ENCODE results near the gene LPIN1. TPM values are rescaled to one million over a fixed set of nuclear protein-coding genes. Genes with fewer than 3 reads are reported as not detected.

Gene LPIN1
- total and polyA plus RNA-seq, 2 donors (not counting 1 experiment from before 2014, with no cell fraction given): 36.3 to 99.1 TPM

DNA sequence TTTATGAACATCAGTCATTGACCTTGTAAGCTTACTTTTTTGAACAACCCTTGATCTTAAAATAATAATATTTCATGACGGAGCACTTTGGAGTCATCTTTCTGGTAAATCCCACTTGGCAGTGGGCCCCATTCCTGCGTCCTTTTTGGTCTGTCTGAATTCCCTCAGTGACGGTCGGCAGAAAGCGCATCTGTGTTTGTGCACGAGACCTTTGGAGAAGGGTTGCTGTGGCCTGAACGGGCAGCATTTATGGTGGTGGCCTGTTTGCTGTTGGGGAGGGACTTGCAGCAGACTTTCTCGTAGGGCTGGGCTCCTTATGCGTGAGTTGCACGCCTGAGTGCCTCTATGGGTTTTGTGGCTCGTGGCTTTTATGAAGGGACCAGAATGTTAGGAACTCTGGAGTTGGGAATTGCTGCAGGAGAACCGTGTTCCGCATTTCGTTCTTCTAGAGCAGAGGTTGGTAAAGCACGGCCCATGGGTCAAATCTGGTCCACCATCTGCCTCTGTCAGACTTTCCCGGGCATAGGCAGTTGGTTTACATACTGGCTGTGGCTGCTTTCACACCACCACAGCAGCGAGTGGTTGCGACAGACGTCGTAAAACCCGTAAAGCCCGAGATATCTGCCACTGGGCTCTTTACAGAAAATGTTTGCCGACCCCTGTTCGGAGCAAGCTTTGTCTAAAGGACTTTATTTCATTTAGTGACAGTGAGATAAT lies 30.8 kb downstream of the LPIN1 start:
- Mint-ChIP-seq H3K4me1 (peaks cover 36% of the 10 kb centered on the region), H3K27ac (no peak overlapping the region), H3K9me3 (ENCODE audit: insufficient read depth) (no peaks in the 10 kb centered on the region), H3K4me3 (no peak overlapping the region), H3K27me3 (no peaks in the 10 kb centered on the region)
- Histone ChIP-seq H3K9ac (ENCODE audit: low read length) (no peak overlapping the region), H3K79me2 (ENCODE audit: control insufficient read depth, insufficient read depth, low read length) (peaks cover 6% of the 10 kb centered on the region), H2AFZ (ENCODE audit: insufficient read depth, low read depth, low read length, poor library complexity, severe bottlenecking) (no peak overlapping the region), H3K4me3 (ENCODE audit: control extremely low read depth in 1 of 5, extremely low read depth in 1 of 5, insufficient read depth in 1 of 5, low read depth in 2 of 5, low read length in 4 of 5) (no peak overlapping the region), H3K27me3 (replicated peaks in 1 of 4; ENCODE audit: control extremely low read depth in 1 of 4, control insufficient read depth in 3 of 4, insufficient read depth in 4 of 4, low read length in 3 of 4) (no peaks in the 10 kb centered on the region), H4K20me1 (ENCODE audit: control insufficient read depth, insufficient read depth, low read length, poor library complexity, severe bottlenecking) (peaks cover 2% of the 10 kb centered on the region), H3K9me3 (ENCODE audit: control extremely low read depth in 1 of 3, control insufficient read depth in 2 of 3, insufficient read depth in 1 of 3, low read length in 2 of 3) (no peaks in the 10 kb centered on the region), H3K4me1 (ENCODE audit: control insufficient read depth in 2 of 2, insufficient read depth in 2 of 2, low read length in 2 of 2) (peaks cover 18 to 28% of the 10 kb centered on the region in 2 donors), H3K36me3 (replicated peaks in 1 of 2; ENCODE audit: control extremely low read depth in 1 of 2, control insufficient read depth in 1 of 2, extremely low read depth in 1 of 2, insufficient read depth in 2 of 2, low read length in 1 of 2) (peaks cover 0 to 56% of the 10 kb centered on the region in 2 experiments), H3K27ac (ENCODE audit: low read length in 2 of 2) (no peak overlapping the region), H3K4me2 (replicated peaks; ENCODE audit: low read depth, low read length, poor library complexity, severe bottlenecking) (no peak overlapping the region)
- ATAC-seq (ENCODE audit: low read depth) (no peak), DNase-seq (no peak)
- intact Hi-C loops (cut with micrococcal nuclease): no loop called here
- 91% methylated on average over 22 of the region's 24 CpGs for WGBS (ENCODE audit: insufficient coverage)
- POLR2A ChIA-PET: interaction anchor here (0.8 to 1.6 kb wide), 2 partner anchors 30 to 84 kb away, joined by 4 read pairs; partner anchors contain the start of gene LPIN1
- no peak for TF ChIP-seq EZH2 (IDR thresholded peaks at IDR 0.05; ENCODE audit: borderline replicate concordance, insufficient read depth, low read depth, low read length, poor library complexity, severe bottlenecking)
- CTCF ChIA-PET: interaction anchor here (1.3 to 12.8 kb wide), 7 partner anchors 20 to 1230 kb away, joined by 3 to 411 read pairs (median 5); partner anchors contain the start of gene LPIN1

DNA sequence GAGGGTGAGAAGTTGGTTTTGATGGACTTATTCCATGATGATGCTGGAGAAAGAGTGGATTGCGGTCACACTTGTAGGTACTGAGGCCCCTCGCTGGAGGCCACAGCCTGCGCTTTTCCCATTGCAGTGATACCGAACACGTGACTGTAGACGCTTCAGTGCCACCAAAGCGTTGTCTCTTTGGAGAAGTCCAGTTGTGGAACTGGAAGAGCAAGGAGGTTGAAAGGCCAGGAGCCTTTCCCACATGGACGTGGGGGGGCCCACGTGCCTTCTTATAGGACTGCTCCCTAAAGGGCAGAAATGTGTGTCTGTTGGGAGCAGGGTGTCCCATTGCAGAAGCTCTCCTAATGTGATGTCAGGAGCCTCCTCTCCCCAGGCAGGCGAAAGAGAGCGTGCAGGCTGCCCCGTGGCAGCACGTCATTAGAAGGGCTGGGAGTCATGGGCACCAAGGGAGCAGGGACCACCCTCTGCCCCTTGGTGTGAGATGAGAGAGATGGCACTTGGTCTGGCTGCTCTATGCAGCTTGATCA lies 31.5 kb downstream of the LPIN1 start:
- ATAC-seq (ENCODE audit: low read depth): no peak
- DNase-seq: no peak
- WGBS (ENCODE audit: insufficient coverage): 91% methylated on average over 13 of the region's 13 CpGs
- intact Hi-C loops (cut with micrococcal nuclease): loop anchor here (2.0 kb wide), 1 partner anchor 31 kb away; the partner anchor contains the start of gene LPIN1
- peaks cover 0 to 59% of the 10 kb centered on the region in 2 experiments for H3K36me3 ChIP-seq (replicated peaks in 1 of 2; ENCODE audit: control extremely low read depth in 1 of 2, control insufficient read depth in 1 of 2, extremely low read depth in 1 of 2, insufficient read depth in 2 of 2, low read length in 1 of 2)
- H3K27me3 ChIP-seq (replicated peaks in 1 of 4; ENCODE audit: control extremely low read depth in 1 of 4, control insufficient read depth in 3 of 4, insufficient read depth in 4 of 4, low read length in 3 of 4): no peaks in the 10 kb centered on the region
- CTCF ChIA-PET: interaction anchor here (0.7 to 12.8 kb wide), 5 partner anchors 34 to 1229 kb away, joined by 3 to 411 read pairs (median 166); partner anchors contain the start of gene LPIN1
- H3K4me3 Mint-ChIP-seq: peak overlapping the region; percentile 34
- no peaks in the 10 kb centered on the region for H3K9me3 ChIP-seq (ENCODE audit: control extremely low read depth in 1 of 3, control insufficient read depth in 2 of 3, insufficient read depth in 1 of 3, low read length in 2 of 3)
- POLR2A ChIA-PET: interaction anchor here (1.2 to 1.6 kb wide), 2 partner anchors 24 to 31 kb away, joined by 3 to 4 read pairs; partner anchors contain the start of gene LPIN1
- H3K27me3 Mint-ChIP-seq: no peaks in the 10 kb centered on the region
- peak overlapping the region; percentile 74 for H3K4me2 ChIP-seq (replicated peaks; ENCODE audit: low read depth, low read length, poor library complexity, severe bottlenecking)
- TF ChIP-seq, protein P1, sequence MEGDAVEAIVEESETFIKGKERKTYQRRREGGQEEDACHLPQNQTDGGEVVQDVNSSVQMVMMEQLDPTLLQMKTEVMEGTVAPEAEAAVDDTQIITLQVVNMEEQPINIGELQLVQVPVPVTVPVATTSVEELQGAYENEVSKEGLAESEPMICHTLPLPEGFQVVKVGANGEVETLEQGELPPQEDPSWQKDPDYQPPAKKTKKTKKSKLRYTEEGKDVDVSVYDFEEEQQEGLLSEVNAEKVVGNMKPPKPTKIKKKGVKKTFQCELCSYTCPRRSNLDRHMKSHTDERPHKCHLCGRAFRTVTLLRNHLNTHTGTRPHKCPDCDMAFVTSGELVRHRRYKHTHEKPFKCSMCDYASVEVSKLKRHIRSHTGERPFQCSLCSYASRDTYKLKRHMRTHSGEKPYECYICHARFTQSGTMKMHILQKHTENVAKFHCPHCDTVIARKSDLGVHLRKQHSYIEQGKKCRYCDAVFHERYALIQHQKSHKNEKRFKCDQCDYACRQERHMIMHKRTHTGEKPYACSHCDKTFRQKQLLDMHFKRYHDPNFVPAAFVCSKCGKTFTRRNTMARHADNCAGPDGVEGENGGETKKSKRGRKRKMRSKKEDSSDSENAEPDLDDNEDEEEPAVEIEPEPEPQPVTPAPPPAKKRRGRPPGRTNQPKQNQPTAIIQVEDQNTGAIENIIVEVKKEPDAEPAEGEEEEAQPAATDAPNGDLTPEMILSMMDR (IDR thresholded peaks at IDR 0.05): no peak
- no peak for TF ChIP-seq EZH2 (IDR thresholded peaks at IDR 0.05; ENCODE audit: borderline replicate concordance, insufficient read depth, low read depth, low read length, poor library complexity, severe bottlenecking)
- no peak overlapping the region for H3K9ac ChIP-seq (ENCODE audit: low read length)
- H3K4me1 ChIP-seq (ENCODE audit: control insufficient read depth in 2 of 2, insufficient read depth in 2 of 2, low read length in 2 of 2): peaks cover 18 to 26% of the 10 kb centered on the region in 2 donors
- H3K79me2 ChIP-seq (ENCODE audit: control insufficient read depth, insufficient read depth, low read length): peaks cover 6% of the 10 kb centered on the region
- H3K9me3 Mint-ChIP-seq (ENCODE audit: insufficient read depth): no peaks in the 10 kb centered on the region
- peaks cover 36% of the 10 kb centered on the region for H3K4me1 Mint-ChIP-seq
- H3K27ac ChIP-seq (ENCODE audit: low read length in 2 of 2): no peak overlapping the region
- no peak overlapping the region for H3K4me3 ChIP-seq (ENCODE audit: control extremely low read depth in 1 of 5, extremely low read depth in 1 of 5, insufficient read depth in 1 of 5, low read depth in 2 of 5, low read length in 4 of 5)
- H3K27ac Mint-ChIP-seq: peak overlapping the region; percentile 46
- no peaks in the 10 kb centered on the region for H4K20me1 ChIP-seq (ENCODE audit: control insufficient read depth, insufficient read depth, low read length, poor library complexity, severe bottlenecking)
- H2AFZ ChIP-seq (ENCODE audit: insufficient read depth, low read depth, low read length, poor library complexity, severe bottlenecking): no peak overlapping the region

Data from B cell (primary cell).